HepG2 (cell line): ENCODE data around the gene OASL. TPM values are rescaled to one million over a fixed set of nuclear protein-coding genes. Genes with fewer than 3 reads are reported as not detected.

Source experiments
- ATAC-seq: fragments of 200-7000 bp; cut with Tn5 transposase; 3 replicates; pipeline ENCODE4 v1.9.1; 2020; ENCODE audit warnings: mild to moderate bottlenecking, moderate library complexity
- BruUV-seq: library from RNA; stranded (reverse); fragments of 400-500 nt; replicated peaks from 2 replicates; lab custom pipeline; 2021; lab: Mats Ljungman, UMichigan
- CTCF ChIA-PET: fragments of 300-600 bp; formaldehyde crosslinking; extraction: SDS; loops from one replicate; lab custom pipeline; 2021; ENCODE audit warnings: low total read pairs, inconsistent platforms, low intra/inter-chr PET ratio; lab: Yijun Ruan, JAX
- POLR2A ChIA-PET: fragments of 350-600 bp; sonication (Branson Sonifier 250); formaldehyde crosslinking; loops from one replicate; lab custom pipeline; 2020; ENCODE audit warnings: antibody characterized with exemption, inconsistent platforms; lab: Yijun Ruan, JAX
- DNase-seq: peaks from one replicate; pipeline ENCODE4 v3.0.0-alpha.2; 2015; ENCODE audit warnings: low spot score
- FAIRE-seq: peaks from 3 replicates; lab custom pipeline; 2011; peaks lifted over from hg19 to GRCh38; lab: Jason Lieb, UNC
- H2AFZ ChIP-seq: one replicate; pipeline ENCODE4 v1.6.1; 2011; ENCODE audit warnings: low read length, inconsistent platforms
- H3K27ac ChIP-seq: fragments of 300-600 bp; 3 replicates; pipeline ENCODE4 v1.8.0; 2011; ENCODE audit warnings: mixed run types, mild to moderate bottlenecking, mixed read lengths, low read length, inconsistent platforms; ENCODE audit not compliant: insufficient read depth; ENCODE audit errors: extremely low read length
- H3K27me3 ChIP-seq, 2 experiments: fragments of 200-600 bp in 1 of 2; 2 replicates in 1 of 2; 3 replicates in 1 of 2; pipeline versions ENCODE4 v1.6.0 to v1.8.0; 2011; ENCODE audit warnings: low read length in 2 of 2, mild to moderate bottlenecking in 2 of 2, moderate library complexity in 2 of 2, inconsistent platforms in 1 of 2; ENCODE audit not compliant: insufficient read depth in 2 of 2, control insufficient read depth in 1 of 2
- H3K36me3 ChIP-seq, 2 experiments: fragments of 200-600 bp in 1 of 2; replicated peaks in 1 of 2; 2 replicates in 1 of 2; 3 replicates in 1 of 2; pipeline versions ENCODE4 v1.5.1 to v1.8.0; 2011; ENCODE audit warnings: low read length in 2 of 2, inconsistent platforms in 1 of 2; ENCODE audit not compliant: insufficient read depth in 2 of 2, control insufficient read depth in 1 of 2
- H3K4me1 ChIP-seq: 2 replicates; pipeline ENCODE4 v1.5.1; 2012; ENCODE audit warnings: low read length, inconsistent platforms; ENCODE audit not compliant: insufficient read depth
- H3K4me2 ChIP-seq: 2 replicates; pipeline ENCODE4 v1.6.0; 2011; ENCODE audit warnings: low read depth, low read length, inconsistent platforms
- H3K4me3 ChIP-seq, 3 experiments: fragments of 200-600 bp in 1 of 3; sonication (generic), shearing (Covaris generic) in 1 of 3; replicated peaks in 1 of 3; 2 replicates each; pipeline ENCODE4 v1.5.1; 2011 to 2016; ENCODE audit warnings: low read length in 3 of 3, inconsistent platforms in 2 of 3, low read depth in 2 of 3, mild to moderate bottlenecking in 2 of 3, control low read depth in 1 of 3, mixed read lengths in 1 of 3; ENCODE audit not compliant: insufficient read depth in 1 of 3
- H3K79me2 ChIP-seq: one replicate; pipeline ENCODE4 v1.6.1; 2011; ENCODE audit warnings: low read length, inconsistent platforms; ENCODE audit not compliant: insufficient read depth
- H3K9ac ChIP-seq: 2 replicates; pipeline ENCODE4 v1.6.0; 2011; ENCODE audit warnings: mild to moderate bottlenecking, low read depth, low read length, inconsistent platforms; ENCODE audit not compliant: insufficient read depth
- H3K9me3 ChIP-seq: 2 replicates; pipeline ENCODE4 v1.5.1; 2012; ENCODE audit warnings: mild to moderate bottlenecking, low read length
- H4K20me1 ChIP-seq: 2 replicates; pipeline ENCODE4 v1.6.0; 2011; ENCODE audit warnings: inconsistent platforms, mild to moderate bottlenecking, low read length, moderate library complexity; ENCODE audit not compliant: insufficient read depth
- GTF3A ChIP-seq: sonication (generic); formaldehyde crosslinking; conservative IDR thresholded peaks from 2 replicates; pipeline ENCODE4 v1.4.0; 2020; ENCODE audit warnings: mild to moderate bottlenecking, missing genetic modification reagents
- HOXA5 ChIP-seq: sonication (generic); formaldehyde crosslinking; IDR thresholded peaks from 2 replicates; pipeline ENCODE4 v1.4.0; 2020; ENCODE audit warnings: missing genetic modification reagents
- NFE2L1 ChIP-seq: sonication (generic); formaldehyde crosslinking; IDR thresholded peaks from 2 replicates; pipeline ENCODE4 v1.4.0; 2020; ENCODE audit warnings: missing genetic modification reagents, mild to moderate bottlenecking, borderline replicate concordance
- PAF1 ChIP-seq: IDR thresholded peaks from 2 replicates; pipeline ENCODE4 v1.6.1; 2016; ENCODE audit warnings: missing genetic modification reagents, missing compliant biosample characterization
- SIX1 ChIP-seq: sonication (generic); formaldehyde crosslinking; IDR thresholded peaks from 2 replicates; pipeline ENCODE4 v1.4.0; 2020; ENCODE audit warnings: missing genetic modification reagents, borderline replicate concordance
- SNAI1 ChIP-seq: sonication (generic); formaldehyde crosslinking; IDR thresholded peaks from 2 replicates; pipeline ENCODE4 v1.5.0; 2020; ENCODE audit warnings: mild to moderate bottlenecking, missing genetic modification reagents, borderline replicate concordance
- SP2 ChIP-seq: sonication (generic); formaldehyde crosslinking; IDR thresholded peaks from 2 replicates; pipeline ENCODE4 v1.5.1; 2020; ENCODE audit warnings: mild to moderate bottlenecking, missing genetic modification reagents
- SSRP1 ChIP-seq: IDR thresholded peaks from 2 replicates; pipeline ENCODE4 v1.6.1; 2016; ENCODE audit warnings: control low read depth
- TMF1 ChIP-seq: sonication (generic); formaldehyde crosslinking; IDR thresholded peaks from 2 replicates; pipeline ENCODE4 v1.8.1; 2022; ENCODE audit warnings: low read depth, missing genetic modification reagents
- ZBTB38 ChIP-seq: sonication (generic); formaldehyde crosslinking; IDR thresholded peaks from 2 replicates; pipeline ENCODE4 v1.5.1; 2020; ENCODE audit warnings: mild to moderate bottlenecking, missing genetic modification reagents
- ZC3H4 ChIP-seq: sonication (generic); formaldehyde crosslinking; IDR thresholded peaks from 2 replicates; pipeline ENCODE4 v1.4.0; 2020; ENCODE audit warnings: missing genetic modification reagents, borderline replicate concordance
- ZFP36L1 ChIP-seq: sonication (generic); formaldehyde crosslinking; IDR thresholded peaks from 2 replicates; pipeline ENCODE4 v1.8.0; 2022; ENCODE audit warnings: mild to moderate bottlenecking, missing genetic modification reagents, moderate library complexity
- ZNF772 ChIP-seq: sonication (generic); formaldehyde crosslinking; IDR thresholded peaks from 2 replicates; pipeline ENCODE4 v1.5.0; 2020; ENCODE audit warnings: mild to moderate bottlenecking, missing genetic modification reagents
- ZNF782 ChIP-seq: sonication (generic); formaldehyde crosslinking; IDR thresholded peaks from 2 replicates; pipeline ENCODE4 v1.4.0; 2020; ENCODE audit warnings: missing genetic modification reagents, mild to moderate bottlenecking, borderline replicate concordance
- ZNF784 ChIP-seq: sonication (generic); formaldehyde crosslinking; IDR thresholded peaks from 2 replicates; pipeline ENCODE4 v1.5.1; 2020; ENCODE audit warnings: missing genetic modification reagents, mild to moderate bottlenecking, borderline replicate concordance
- ZNF788 ChIP-seq: sonication (generic); formaldehyde crosslinking; IDR thresholded peaks from 2 replicates; pipeline ENCODE4 v1.5.0; 2020; ENCODE audit warnings: mild to moderate bottlenecking, missing genetic modification reagents, borderline replicate concordance
- ZSCAN31 ChIP-seq: sonication (generic); formaldehyde crosslinking; IDR thresholded peaks from 2 replicates; pipeline ENCODE4 v1.5.0; 2020; ENCODE audit warnings: low read depth, mild to moderate bottlenecking, missing genetic modification reagents
- WGBS: methylation state at CpG from one replicate; pipeline ENCODE4 v1.1.6; 2017; ENCODE audit warnings: low lambda C conversion rate; 5-methylcytosine and 5-hydroxymethylcytosine counted together
- in situ Hi-C: cut with HindIII; loops from 2 replicates; pipeline ENCODE4 v1.10.0; 2017; ENCODE audit warnings: low pct_unique_long_range_greater_than_20kb; ENCODE audit not compliant: extremely low pct_ligation_motif_present
- intact Hi-C: fragments of 100-400 bp; cut with micrococcal nuclease; formaldehyde crosslinking; loops from one replicate; pipeline ENCODE4 v1.10.0; 2022; ENCODE audit not compliant: unreplicated experiment
- polyA plus RNA-seq, 8 experiments: library from polyadenylated mRNA; depleted of rRNA in 3 of 8; stranded (reverse) in 7 of 8; unstranded in 1 of 8; fragments of >200 nt; fragmentation: Illumina TruSeq in 4 of 8; extraction: Trizol in 4 of 8; gene quantifications; 2 replicates each; pipeline versions ENCODE4 v1.2.1 to v1.2.3, GENCODE V29; 2011 to 2016; ENCODE audit warnings: low read depth in 4 of 8, missing spikeins in 1 of 8, mixed read lengths in 1 of 8; ENCODE audit not compliant: insufficient read depth in 1 of 8
- total RNA-seq, 5 experiments: library from RNA; depleted of rRNA; stranded (reverse); fragments of >200 nt; fragmentation: Illumina TruSeq; extraction: Trizol; gene quantifications; 2 replicates each; pipeline ENCODE4 v1.2.3, GENCODE V29; 2016; ENCODE audit warnings: low read depth in 1 of 5
- TF ChIP-seq, protein P1 (sequence below): sonication (generic); formaldehyde crosslinking; IDR thresholded peaks from 2 replicates; pipeline ENCODE4 v1.4.0; 2020; ENCODE audit warnings: missing genetic modification reagents
- TF ChIP-seq, protein P2 (sequence below): sonication (generic); formaldehyde crosslinking; IDR thresholded peaks from 2 replicates; pipeline ENCODE4 v1.4.0; 2020; ENCODE audit warnings: mild to moderate bottlenecking, missing genetic modification reagents
- TF ChIP-seq, protein P3 (sequence below): IDR thresholded peaks from 2 replicates; pipeline ENCODE4 v1.6.1; 2016; ENCODE audit warnings: missing compliant biosample characterization, missing genetic modification reagents, borderline replicate concordance

Gene OASL
- total and polyA plus RNA-seq, 2 of the 13 experiments (the other 11 are each of a cell fraction or from before 2014, with no cell fraction given), result 0.11 to 0.22 TPM

DNA sequence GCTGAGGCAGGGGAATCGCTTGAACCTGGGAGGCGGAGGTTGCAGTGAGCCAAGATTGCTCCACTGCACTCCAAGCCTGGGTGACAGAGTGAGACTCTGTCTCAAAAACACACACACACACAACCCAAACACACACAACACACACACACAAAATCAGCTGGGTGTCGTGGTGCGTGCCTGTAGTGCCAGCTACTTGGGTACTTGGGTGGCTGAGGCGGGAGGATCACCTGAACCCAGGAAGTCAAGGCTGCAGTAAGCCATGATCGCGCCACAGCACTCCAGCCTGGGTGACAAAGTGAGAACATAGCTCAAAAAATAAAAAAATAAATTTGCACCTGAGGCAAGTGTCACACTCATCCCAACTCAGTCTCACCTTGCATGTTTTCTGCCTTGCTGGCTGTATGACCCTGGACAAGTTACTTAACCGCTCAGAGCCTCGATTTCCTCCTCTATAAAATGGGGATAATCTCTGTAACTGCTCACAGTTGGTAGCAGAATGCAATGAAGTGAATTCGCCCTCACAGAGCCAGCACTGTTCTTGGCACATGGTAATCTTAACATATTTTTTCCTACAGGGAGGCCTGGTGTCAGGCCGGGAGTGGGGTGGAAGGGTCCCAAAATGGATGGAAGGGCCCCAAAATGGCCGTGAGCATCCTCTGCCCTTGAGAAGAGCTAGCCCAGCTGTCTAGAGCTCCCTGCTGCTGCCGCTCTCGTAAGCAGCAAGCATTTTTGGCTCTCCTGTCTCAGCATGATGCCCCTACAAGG, 61.3 kb downstream of the OASL start:
- ChIA-PET CTCF (no interaction called here), POLR2A (interaction anchor here (0.8 to 6.2 kb wide), 29 partner anchors 14 to 777 kb away, joined by 3 to 176 read pairs (median 4); partner anchors contain the start of genes C12orf43, POP5, RPLP0 and SPPL3)
- WGBS, result 82% methylated on average over 10 of the region's 14 CpGs
- in situ Hi-C loops (no loop called here), intact Hi-C loops (loop anchor here (10.0 kb wide), 1 partner anchor 73 kb away; the partner anchor contains the start of gene SPPL3)
- BruUV-seq, result TSS peak; percentile 24
- H3K4me1 ChIP-seq, result peaks cover 60% of the 10 kb centered on the region
- peaks cover 5 to 22% of the 10 kb centered on the region in 2 experiments for H3K36me3 ChIP-seq
- no peaks in the 10 kb centered on the region for H3K9me3 ChIP-seq
- peaks cover 4% of the 10 kb centered on the region; the same call in 1 of the 2 replicates for H4K20me1 ChIP-seq
- DNase-seq (no peak), ATAC-seq (no peak), FAIRE-seq (peak; percentile 12)
- H3K4me2 ChIP-seq, result peak overlapping the region; percentile 93
- peak overlapping the region; percentile 90 to 98 (median 98); a peak in 5 of 6 replicates for H3K4me3 ChIP-seq
- peaks cover 58% of the 10 kb centered on the region for H3K79me2 ChIP-seq
- no peaks in the 10 kb centered on the region; a peak in 1 of 5 replicates for H3K27me3 ChIP-seq
- no peak overlapping the region for H2AFZ ChIP-seq
- peak overlapping the region; percentile 100 for H3K27ac ChIP-seq
- H3K9ac ChIP-seq, result peak overlapping the region; percentile 99
- TF ChIP-seq ZBTB38 (CRISPR knock-in tag), result peak; percentile 26
- TF ChIP-seq ZSCAN31 (CRISPR knock-in tag), result peak; percentile 38; the same call in 1 of the 2 replicates
- TF ChIP-seq, protein P1, sequence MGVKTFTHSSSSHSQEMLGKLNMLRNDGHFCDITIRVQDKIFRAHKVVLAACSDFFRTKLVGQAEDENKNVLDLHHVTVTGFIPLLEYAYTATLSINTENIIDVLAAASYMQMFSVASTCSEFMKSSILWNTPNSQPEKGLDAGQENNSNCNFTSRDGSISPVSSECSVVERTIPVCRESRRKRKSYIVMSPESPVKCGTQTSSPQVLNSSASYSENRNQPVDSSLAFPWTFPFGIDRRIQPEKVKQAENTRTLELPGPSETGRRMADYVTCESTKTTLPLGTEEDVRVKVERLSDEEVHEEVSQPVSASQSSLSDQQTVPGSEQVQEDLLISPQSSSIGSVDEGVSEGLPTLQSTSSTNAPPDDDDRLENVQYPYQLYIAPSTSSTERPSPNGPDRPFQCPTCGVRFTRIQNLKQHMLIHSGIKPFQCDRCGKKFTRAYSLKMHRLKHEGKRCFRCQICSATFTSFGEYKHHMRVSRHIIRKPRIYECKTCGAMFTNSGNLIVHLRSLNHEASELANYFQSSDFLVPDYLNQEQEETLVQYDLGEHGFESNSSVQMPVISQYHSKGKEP (CRISPR knock-in tag), result no peak
- TF ChIP-seq ZNF788 (CRISPR knock-in tag), result 0 out of 2 replicates have a peak, but pooled peaks have one; percentile 2
- TF ChIP-seq, protein P2, sequence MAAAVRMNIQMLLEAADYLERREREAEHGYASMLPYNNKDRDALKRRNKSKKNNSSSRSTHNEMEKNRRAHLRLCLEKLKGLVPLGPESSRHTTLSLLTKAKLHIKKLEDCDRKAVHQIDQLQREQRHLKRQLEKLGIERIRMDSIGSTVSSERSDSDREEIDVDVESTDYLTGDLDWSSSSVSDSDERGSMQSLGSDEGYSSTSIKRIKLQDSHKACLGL (CRISPR knock-in tag), result no peak
- TF ChIP-seq ZNF782 (CRISPR knock-in tag), result 0 out of 2 replicates have a peak, but pooled peaks have one; percentile 5
- TF ChIP-seq, protein P3, sequence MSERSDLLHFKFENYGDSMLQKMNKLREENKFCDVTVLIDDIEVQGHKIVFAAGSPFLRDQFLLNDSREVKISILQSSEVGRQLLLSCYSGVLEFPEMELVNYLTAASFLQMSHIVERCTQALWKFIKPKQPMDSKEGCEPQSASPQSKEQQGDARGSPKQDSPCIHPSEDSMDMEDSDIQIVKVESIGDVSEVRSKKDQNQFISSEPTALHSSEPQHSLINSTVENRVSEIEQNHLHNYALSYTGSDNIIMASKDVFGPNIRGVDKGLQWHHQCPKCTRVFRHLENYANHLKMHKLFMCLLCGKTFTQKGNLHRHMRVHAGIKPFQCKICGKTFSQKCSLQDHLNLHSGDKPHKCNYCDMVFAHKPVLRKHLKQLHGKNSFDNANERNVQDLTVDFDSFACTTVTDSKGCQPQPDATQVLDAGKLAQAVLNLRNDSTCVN (CRISPR knock-in tag), result no peak
- peak; percentile 4; the same call in 1 of the 2 replicates for TF ChIP-seq HOXA5 (CRISPR knock-in tag)
- 0 out of 2 replicates have a peak, but pooled peaks have one; percentile 13 for TF ChIP-seq ZC3H4 (CRISPR knock-in tag)
- TF ChIP-seq PAF1 (CRISPR knock-in tag), result no peak
- peak; percentile 55; the same call in 1 of the 2 replicates for TF ChIP-seq ZNF772 (CRISPR knock-in tag)
- 0 out of 2 replicates have a peak, but pooled peaks have one; percentile 43 for TF ChIP-seq GTF3A
- TF ChIP-seq SSRP1 (CRISPR knock-in tag), result peak; percentile 50
- no peak for TF ChIP-seq NFE2L1 (CRISPR knock-in tag)
- no peak for TF ChIP-seq SNAI1
- 0 out of 2 replicates have a peak, but pooled peaks have one; percentile 3 for TF ChIP-seq ZFP36L1
- TF ChIP-seq SP2, result no peak
- no peak for TF ChIP-seq SIX1 (CRISPR knock-in tag)
- peak; percentile 19; the same call in 1 of the 2 replicates for TF ChIP-seq ZNF784
- TF ChIP-seq TMF1 (CRISPR knock-in tag), result no peak
